ENCODE data around the gene IFITM1. TPM values are rescaled to one million over a fixed set of nuclear protein-coding genes. Genes with fewer than 3 reads are reported as not detected.
"Not testable (repeated sequence)": the region's sequence is repeated elsewhere in the genome, so short reads cannot be mapped to it uniquely, and the experiment has no call there.

The IFITM1 gene
- total RNA-seq, 1 experiment from 2014 or later, result 3.1 TPM

GRCh38 chr11:326592-326841 lies 12.7 kb downstream of the IFITM1 start:
- no peak for DNase-seq (ENCODE audit: low spot score)

- no peak for DNase-seq (ENCODE audit: low spot score)
Measured at GRCh38 chr11:326842-327580, 13.2 kb downstream of the IFITM1 start.

GRCh38 chr11:327581-327923 lies 13.7 kb downstream of the IFITM1 start:
- DNase-seq (ENCODE audit: low spot score), result no peak

GRCh38 chr11:328012-328411 lies 14.2 kb downstream of the IFITM1 start:
- DNase-seq (ENCODE audit: low spot score), result no peak

- DNase-seq (ENCODE audit: low spot score), result not testable (repeated sequence)
Measured at GRCh38 chr11:328516-329100, 14.8 kb downstream of the IFITM1 start.

- DNase-seq (ENCODE audit: low spot score), result no peak
Measured at GRCh38 chr11:329886-330253, 16.0 kb downstream of the IFITM1 start.

GRCh38 chr11:330307-330693 lies 16.5 kb downstream of the IFITM1 start:
- no peak for DNase-seq (ENCODE audit: low spot score)

- no peak for DNase-seq (ENCODE audit: low spot score)
Measured at GRCh38 chr11:330694-331357, 17.0 kb downstream of the IFITM1 start.

GRCh38 chr11:331358-332060 lies 17.7 kb downstream of the IFITM1 start:
- DNase-seq (ENCODE audit: low spot score), result no peak

- DNase-seq (ENCODE audit: low spot score), result no peak
Measured at GRCh38 chr11:332651-333480, 19.0 kb downstream of the IFITM1 start.

GRCh38 chr11:333616-334263 lies 19.9 kb downstream of the IFITM1 start:
- not testable (repeated sequence) for DNase-seq (ENCODE audit: low spot score)

GRCh38 chr11:334264-334994 lies 20.6 kb downstream of the IFITM1 start:
- no peak for DNase-seq (ENCODE audit: low spot score)

- DNase-seq (ENCODE audit: low spot score), result no peak
Measured at GRCh38 chr11:335779-336658, 22.2 kb downstream of the IFITM1 start.

- no peak for DNase-seq (ENCODE audit: low spot score)
Measured at GRCh38 chr11:336659-337198, 22.9 kb downstream of the IFITM1 start.

- DNase-seq (ENCODE audit: low spot score), result no peak
Measured at GRCh38 chr11:337711-338110, 23.9 kb downstream of the IFITM1 start.

GRCh38 chr11:339963-340362 lies 26.1 kb downstream of the IFITM1 start:
- no peak for DNase-seq (ENCODE audit: low spot score)

GRCh38 chr11:340539-341512 lies 27.0 kb downstream of the IFITM1 start:
- no peak for DNase-seq (ENCODE audit: low spot score)

- no peak for DNase-seq (ENCODE audit: low spot score)
Measured at GRCh38 chr11:342328-342727, 28.5 kb downstream of the IFITM1 start.

Measured in A172 (cell line).